Stimulated activated CD4-positive, alpha-beta T cell treated with anti-CD3 and anti-CD28 coated beads, Interleukin-4, amount 100 ng/mL, for 24 hours (primary cell): ENCODE data around the gene RBKS.
A peak's percentile ranks its signal among the peaks of the same experiment; 100 is the strongest.
"Not testable (repeated sequence)": the region's sequence is repeated elsewhere in the genome, so short reads cannot be mapped to it uniquely, and the experiment has no call there.

ENCODE experiments used
- DNase-seq: peaks from one replicate; pipeline ENCODE4 v3.0.0-alpha.2; 2020

The RBKS gene

DNA sequence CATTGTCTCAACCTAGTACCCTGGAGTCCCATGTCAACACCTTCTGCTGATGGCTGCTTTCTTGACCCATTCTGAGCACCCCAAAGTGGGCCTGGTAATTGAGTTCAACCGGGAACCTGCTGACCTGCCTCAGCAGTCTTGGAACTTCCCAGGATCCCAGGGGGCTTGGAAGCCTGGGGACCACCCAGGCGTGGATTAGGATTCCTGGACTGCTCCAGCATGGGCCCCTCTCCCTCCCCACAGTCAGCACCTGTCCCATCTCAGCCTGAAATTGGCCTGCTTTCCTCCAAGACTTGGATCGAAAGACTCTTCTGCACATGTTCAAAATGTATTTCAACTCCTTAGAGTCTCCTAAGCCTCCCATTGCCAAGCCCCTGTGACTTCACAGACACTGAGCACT, 134.1 kb downstream of the RBKS start:
- no peak for DNase-seq

DNA sequence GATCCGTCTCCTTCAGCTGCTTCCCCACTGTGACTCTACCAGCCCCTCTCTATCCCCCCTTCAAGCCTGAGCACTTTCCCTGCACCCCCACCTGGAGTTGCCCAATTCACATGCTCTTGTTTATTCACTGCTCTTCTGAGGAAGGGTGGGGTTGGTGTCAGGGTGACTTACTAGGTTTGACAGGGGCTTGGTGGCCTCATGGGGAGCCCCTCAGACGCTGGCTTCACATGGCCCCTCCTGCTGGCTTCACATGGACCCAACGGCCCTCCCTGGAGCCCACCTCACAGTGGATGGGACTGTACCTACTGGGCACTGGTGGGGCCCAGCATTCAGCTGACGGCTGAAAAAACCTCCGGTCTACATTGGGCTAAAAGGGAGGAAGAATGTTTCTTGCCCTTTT, 135.4 kb downstream of the RBKS start:
- no peak for DNase-seq

DNA sequence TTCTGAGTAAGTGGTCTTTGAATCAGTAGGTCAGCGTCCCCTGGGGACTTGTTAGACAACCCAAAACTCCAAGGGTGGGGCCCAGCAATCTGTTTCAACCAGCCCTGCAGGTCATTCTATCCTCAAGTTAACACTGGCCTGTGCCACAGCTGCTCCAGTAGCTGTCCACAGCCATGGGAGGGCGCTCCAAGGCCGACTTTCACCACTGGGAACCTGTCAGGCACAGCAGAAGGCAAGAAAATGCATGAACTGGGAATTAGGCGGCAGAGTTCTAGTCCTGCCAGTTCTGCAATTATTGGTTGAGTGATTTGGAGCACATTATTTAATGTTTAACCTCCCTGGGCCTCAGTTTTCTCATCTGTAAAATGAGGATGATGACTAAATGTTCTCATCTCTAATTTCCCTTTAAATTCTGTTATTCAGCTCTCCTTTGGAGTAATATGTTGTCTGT, 136.0 kb downstream of the RBKS start:
- peak; percentile 81 for DNase-seq

DNA sequence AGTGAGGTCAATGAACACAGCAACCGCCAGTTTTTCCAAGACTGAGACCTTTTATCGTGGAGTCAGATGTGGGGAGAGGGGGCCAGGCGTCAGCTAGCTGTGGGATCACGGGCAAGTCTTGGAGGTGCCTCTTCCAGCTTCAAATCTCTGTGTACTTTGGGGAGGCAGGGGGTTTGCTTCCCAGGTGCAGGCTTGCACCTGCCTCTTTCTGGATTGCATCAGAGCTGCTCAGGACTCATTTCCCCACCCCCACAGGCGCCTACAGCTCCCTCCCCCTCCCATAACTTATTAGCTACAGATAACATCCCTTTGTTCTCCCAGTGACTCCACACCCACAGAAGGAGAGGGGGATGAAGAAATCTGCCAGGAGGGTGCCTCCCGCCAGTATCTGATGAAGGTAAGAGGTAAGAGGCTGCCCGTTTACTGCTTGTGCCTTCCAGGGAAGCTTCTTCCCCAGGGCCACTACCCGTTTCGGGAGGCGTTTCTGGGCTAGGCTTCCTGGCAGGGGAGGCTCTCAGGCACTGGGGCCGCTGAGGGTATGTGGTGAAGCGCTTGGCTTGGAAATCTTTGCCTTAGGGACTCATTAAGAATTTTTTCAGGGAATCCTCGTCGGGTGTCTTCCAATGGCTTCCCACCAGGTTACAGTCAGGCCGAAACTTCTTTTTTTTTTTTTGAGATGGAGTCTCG, 137.5 kb downstream of the RBKS start:
- DNase-seq: no peak

DNA sequence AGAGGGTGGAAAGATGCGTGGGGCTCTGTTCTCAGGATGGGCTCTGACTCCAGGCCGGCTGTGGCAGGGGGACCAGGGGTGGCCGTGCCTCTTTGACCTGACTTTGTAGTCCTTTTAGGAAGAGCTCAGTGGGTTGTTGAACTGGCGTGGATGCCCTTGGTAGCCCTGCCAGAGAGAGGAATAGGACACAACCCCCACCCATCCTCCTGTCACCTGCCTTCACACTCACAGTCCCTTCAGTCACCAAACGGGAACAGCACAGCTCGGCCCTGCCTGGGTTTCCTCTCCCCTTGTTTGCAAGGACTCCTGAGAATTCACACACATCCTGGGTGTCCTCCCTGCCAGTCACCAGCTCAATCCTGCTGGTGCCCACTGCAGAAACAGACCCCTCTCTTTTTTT, 138.8 kb downstream of the RBKS start:
- DNase-seq: no peak

DNA sequence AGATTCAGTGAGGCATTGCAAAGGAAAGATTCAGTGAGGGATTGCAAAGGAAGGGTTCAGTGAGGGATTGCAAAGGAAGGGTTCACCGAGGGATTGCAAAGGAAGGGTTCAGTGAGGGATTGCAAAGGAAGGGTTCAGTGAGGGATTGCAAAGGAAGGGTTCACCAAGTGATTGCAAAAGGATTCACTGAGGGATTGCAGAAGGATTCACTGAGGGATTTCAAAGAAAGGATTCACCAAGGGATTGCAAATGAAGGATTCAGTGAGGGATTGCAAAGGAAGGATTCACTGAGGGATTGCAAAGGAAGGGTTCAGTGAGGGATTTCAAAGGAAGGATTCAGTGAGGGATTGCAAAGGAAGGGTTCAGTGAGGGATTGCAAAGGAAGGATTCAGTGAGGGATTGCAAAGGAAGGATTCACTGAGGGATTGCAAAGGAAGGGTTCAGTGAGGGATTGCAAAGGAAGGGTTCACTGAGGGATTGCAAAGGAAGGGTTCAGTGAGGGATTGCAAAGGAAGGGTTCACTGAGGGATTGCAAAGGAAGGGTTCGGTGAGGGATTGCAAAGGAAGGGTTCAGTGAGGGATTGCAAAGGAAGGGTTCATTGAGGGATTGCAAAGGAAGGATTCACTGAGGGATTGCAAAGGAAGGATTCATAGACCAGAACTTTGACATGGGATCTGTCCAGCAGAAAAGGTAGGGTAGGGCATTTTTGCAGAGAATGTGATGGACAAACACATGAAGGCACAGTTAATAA, 141.2 kb downstream of the RBKS start:
- not testable (repeated sequence) for DNase-seq

DNA sequence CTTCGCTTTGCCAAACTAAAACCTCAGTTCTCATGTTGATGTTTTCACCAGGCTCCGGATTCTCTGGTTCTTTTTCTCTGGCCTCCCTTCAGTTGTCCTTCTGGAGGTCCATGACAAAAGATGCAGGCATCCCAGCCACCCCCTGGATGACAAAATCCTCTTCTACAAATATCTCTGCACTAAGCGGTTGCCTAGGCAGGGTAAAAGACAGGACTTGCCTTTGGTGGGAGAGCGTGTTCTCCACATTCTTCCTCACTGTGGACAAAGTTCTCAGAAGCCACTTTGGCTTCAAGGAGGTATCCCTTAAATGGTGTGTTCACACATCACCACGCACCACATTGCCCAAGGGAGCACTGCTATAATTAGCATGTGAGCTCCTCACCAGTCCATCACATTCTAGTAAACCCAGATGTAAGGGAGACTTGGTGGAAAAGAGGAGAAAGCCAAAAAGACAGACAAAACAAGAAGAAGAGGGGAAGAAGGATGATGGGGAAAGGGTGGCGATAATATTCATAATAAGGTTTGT, 142.3 kb downstream of the RBKS start:
- no peak for DNase-seq

DNA sequence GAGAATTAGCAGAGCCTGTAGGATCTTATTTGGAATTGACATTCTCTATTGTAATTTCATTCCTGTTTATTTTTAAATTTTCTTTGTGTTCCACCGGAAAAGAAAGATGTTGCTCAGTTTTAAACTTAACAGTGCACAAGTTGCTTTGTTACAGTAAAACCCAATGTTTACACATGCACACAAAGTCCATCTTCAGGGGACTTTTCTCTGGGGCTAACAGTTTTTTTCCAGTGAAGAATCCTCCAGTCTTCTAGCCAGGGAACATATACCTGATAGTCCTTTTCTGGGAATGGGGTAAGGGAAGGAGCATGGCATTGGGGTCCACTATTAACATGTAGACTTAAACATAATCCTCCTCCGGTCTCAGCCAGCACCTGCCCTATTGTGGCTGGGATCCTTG, 143.9 kb downstream of the RBKS start:
- no peak for DNase-seq

DNA sequence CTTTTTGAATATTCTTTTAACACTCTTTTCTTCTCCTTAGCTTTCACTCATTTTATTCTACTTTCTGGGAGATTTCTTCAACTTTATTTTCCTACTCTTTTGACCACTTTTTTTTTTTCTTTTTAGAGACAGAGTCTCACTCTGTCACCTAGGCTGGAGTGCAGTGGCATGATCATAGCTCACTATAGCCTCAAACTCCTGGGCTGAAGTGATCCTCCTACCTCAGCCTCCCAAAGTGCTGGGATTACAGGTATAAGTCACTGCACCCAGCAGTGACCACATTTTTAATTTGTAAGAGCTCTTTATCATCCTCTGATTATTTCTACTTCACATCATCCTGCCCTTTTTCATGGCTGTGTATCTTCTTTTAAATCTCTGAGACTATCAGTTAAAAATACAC, 144.7 kb downstream of the RBKS start:
- not testable (repeated sequence) for DNase-seq

DNA sequence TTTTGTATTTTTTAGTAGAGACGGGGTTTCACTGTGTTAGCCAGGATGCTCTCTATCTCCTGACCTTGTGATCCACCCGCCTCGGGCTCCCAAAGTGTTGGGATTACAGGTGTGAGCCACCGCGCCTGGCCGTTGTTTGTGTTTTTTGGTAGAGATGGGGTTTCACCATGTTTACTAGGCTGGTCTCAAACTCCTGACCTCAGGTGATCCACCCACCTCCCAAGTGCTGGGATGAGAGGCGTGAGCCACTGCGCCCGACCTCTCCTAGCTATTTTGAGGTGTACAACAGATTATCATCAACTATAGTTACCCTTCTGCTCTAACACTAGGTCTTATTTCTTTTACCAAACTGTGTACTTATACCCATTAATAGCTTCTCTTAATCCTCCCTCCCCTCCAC, 147.6 kb downstream of the RBKS start:
- DNase-seq: no peak

DNA sequence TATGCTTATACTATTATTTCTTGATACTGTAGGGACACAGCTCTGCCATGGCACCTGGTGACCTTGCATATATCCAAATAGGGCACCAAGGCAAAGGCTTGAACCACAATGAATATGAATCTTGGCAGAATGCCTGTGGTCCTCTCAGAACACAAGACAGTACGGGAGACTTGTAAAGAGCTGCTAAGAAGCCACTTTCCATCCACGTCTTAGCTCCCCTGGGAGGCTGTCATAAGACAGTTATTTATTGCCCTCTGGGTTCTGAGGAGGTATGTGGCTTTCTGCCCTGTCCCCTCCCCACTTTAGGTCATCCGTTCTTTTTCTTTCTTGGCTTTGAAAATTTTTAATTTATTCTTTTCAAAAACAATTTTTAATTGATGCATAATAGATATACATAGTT, 148.5 kb downstream of the RBKS start:
- no peak for DNase-seq

DNA sequence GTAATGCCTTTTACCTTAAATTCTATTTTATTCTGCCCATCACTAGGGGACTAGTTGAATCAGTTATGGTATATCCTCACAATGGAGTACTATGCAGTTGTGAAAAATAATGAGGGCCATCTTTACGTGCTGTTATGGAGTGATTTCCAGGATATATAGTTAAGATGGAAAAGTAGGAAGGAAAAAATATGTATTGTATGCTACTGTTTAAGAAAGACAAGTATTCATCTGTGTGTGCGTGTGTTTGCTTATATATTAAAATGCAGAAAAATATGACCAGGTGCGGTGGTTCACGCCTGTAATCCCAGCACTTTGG, 151.2 kb downstream of the RBKS start:
- no peak for DNase-seq

DNA sequence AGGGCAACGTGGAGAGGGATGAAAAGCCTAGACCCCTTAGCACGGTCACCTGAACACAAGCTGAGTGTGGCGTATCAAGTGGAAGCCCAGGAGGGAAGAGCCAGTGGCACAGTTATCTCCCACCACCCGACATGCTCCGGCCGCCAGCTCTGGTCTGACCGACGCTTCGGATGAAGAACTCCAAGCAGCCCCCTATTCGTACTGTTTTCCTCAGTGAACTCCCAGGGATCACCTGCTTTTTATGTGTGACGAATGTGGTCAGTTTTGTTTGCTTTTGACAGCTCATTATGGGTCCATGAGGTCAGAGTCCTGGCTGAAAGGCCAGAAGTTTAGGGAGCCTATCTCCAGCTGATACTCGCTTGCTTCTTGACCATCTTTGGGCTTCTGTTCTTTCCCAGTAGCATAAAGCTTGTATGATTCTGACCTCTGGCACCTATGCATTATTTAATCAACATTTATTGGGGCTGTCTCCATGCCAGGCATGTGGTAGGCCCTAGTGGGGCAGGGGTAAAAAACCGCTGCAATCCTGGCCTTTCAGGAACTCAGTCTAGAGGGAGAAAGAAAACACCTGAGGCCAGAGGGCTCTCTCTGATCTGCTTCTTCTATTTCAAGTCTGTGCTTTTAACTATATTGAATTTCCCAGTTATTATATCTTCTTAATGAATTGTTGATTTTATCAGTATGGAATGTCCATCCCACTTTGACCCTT, 151.7 kb downstream of the RBKS start:
- no peak for DNase-seq

DNA sequence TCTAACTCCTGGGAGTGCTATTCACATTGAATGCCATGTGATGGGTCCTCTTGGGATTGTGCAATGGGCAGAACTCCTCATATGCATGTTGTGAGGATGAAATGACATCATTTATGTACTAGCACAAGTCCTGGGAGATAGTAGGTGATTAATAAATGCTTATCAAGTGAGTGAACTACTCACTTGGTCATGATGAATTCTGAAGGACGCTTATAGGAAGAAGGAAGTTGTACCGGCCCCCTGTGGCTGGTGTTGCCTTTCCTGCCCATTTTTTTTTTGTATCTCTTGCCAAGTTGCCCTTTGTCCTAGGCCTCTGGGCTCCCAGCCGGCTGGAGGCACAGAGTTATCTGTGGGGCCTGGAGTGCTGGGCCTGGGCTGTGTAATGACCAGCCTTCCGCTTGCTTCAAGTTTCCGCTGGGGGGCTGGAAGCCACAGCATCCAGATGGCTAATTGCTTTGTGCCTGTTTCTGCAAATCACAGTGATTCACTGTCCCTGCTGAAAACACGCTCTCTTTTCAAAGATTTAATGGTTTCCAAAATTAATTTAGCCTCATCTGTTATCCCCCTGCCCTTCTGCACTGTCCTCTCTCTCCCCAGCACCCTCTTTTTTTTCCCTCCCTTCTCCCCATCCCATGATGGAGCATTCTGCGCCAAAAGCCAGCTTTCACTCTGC, 152.4 kb downstream of the RBKS start:
- no peak for DNase-seq

DNA sequence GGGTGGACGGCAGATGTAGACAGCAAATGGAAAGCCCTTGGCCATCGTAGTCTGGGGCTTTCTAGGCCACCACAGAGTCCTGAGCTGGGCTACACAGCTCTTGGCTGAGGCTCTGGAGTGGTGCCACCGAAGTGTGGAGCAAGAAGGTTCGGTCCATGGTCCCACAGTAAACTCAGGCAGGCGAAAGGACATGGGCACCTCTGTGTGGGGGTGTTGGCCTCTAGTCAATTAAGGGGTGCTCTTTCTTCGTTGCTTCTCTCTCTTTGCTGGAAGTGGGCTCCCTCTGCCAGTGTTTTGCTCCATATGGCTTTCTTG, 153.3 kb downstream of the RBKS start:
- no peak for DNase-seq

DNA sequence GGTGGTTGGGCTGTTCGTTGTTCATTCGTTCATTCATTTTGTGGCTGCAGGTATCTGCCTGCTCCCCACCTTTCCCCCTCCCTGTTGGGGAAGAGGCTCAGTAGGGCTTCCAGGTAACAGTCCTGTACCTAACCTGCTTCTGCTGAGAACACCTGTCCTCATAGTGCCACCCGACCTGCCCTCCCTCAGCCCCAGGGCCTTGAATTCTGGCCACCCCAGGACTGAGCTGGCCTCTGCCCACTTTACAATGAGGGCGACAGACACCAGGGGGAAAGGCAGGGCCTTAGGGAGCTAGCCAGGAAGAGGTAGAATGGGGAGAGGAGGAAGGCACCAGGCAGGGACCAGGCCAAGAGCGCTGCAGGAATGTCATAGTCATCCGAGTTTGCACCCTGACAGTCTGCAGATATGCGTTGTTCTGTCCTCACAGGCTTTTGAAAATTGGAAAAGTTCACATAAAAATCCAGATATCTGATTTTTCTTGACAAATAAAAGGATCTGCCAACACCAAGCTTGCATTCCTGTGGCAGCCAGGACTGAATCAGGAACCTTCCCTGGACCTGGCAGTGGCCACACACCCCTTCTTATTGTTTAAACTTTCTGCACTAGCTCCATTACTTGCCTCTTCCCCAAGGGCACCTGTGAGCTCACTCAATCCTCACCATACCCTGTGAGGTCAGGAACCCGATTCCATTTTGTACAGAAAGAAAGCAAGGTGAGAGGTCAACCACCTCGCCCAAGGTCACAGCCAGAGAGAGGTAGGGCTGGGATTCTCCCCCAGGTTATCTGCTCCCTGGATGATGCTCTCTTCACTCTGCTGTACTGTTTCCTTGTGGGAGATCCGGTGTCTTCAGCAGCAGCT, 153.9 kb downstream of the RBKS start:
- no peak for DNase-seq

DNA sequence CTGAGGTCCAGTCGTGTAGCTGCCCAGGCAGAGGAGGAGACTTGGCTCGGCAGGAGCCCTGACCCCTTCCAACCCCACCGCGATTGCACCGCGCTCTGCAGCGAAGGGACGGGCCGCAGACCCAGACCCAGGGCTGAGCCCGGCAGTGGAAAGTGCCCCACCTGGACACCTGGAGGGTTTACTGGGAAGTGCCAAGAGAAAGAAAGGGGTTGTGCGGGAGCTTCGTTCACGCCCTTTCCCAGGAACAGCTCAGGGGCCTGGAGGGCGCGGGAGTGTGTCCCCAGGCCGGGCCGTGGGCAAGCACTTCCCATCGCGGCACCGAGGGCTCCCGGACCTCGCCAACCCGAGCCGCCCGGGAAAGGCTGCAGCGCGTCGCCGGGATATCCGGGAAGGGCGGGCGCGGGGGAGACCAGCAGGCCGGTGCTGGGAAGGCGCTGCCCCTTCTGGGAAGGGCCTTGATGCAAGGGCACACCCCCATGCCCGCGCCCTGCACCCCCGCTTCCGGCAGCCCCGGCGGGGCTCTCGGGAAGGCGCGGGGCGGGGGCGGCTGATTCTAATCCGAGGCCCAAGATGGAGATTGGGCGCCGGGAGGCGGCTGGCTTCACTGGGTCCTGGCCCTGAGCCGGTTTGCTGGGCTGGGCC, 154.8 kb downstream of the RBKS start:
- peak; percentile 65 for DNase-seq

DNA sequence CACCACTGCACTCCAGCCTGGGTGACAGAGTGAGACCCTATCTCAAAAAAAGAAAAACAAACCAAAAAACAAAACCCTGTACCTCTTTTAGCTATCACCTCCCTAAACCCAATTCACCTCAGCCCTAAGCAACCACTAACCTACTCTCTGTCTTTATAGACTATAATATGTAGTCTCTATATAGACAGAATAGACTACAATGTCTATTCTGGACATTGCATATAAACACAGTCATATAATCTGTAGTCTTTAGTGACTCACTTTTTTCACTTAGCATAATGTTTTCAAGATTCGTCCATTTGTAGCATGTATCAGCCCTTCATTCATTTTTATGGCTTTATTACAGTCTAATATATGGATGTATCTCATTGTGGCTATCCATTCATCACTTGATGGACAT, 155.9 kb downstream of the RBKS start:
- no peak for DNase-seq
